ENCODE results near the gene MEGF8.

GRCh38 chr19:42411581-42412178 is 86.2 kb downstream of the MEGF8 start:
- TF ChIP-seq, protein P1, sequence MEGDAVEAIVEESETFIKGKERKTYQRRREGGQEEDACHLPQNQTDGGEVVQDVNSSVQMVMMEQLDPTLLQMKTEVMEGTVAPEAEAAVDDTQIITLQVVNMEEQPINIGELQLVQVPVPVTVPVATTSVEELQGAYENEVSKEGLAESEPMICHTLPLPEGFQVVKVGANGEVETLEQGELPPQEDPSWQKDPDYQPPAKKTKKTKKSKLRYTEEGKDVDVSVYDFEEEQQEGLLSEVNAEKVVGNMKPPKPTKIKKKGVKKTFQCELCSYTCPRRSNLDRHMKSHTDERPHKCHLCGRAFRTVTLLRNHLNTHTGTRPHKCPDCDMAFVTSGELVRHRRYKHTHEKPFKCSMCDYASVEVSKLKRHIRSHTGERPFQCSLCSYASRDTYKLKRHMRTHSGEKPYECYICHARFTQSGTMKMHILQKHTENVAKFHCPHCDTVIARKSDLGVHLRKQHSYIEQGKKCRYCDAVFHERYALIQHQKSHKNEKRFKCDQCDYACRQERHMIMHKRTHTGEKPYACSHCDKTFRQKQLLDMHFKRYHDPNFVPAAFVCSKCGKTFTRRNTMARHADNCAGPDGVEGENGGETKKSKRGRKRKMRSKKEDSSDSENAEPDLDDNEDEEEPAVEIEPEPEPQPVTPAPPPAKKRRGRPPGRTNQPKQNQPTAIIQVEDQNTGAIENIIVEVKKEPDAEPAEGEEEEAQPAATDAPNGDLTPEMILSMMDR (IDR thresholded peaks at IDR 0.05; ENCODE audit: low read depth, low read length) = no peak
- TF ChIP-seq EZH2phosphoT487 (IDR thresholded peaks at IDR 0.05; ENCODE audit: low read depth) = no peak
